ENCODE results near the gene ROR1.

- no peak for TF ChIP-seq EP300 (IDR thresholded peaks at IDR 0.05)
- TF ChIP-seq CTCF (IDR thresholded peaks at IDR 0.05): no peak
- no peak for TF ChIP-seq POLR2A (IDR thresholded peaks at IDR 0.05)
Measured at GRCh38 chr1:63784083-63784482, 10.3 kb downstream of the ROR1 start.
